Pulmonary artery endothelial cell (primary cell): Measurements from ENCODE around the gene MSI1. TPM values are rescaled to one million over a fixed set of nuclear protein-coding genes. Genes with fewer than 3 reads are reported as not detected.

Experiments used
- DNase-seq: peaks from one replicate; pipeline ENCODE4 v3.0.0-alpha.2; 2011; ENCODE audit warnings: low read depth, low spot score
- total RNA-seq: library from RNA; depleted of rRNA; stranded (reverse); fragments of >200 nt; gene quantifications from 2 replicates; pipeline ENCODE4 v1.2.3, GENCODE V29; 2014

The MSI1 gene
- total RNA-seq, 1 donor from 2014 or later: not detected

- DNase-seq: no peak
Observed at GRCh38 chr12:120324841-120325417, 44.0 kb downstream of the MSI1 start.

- DNase-seq: no peak
Observed at GRCh38 chr12:120323772-120324171, 45.2 kb downstream of the MSI1 start.

GRCh38 chr12:120321382-120322202, 47.4 kb downstream of the MSI1 start:
- DNase-seq: no peak

- peak; percentile 98 for DNase-seq
Observed at GRCh38 chr12:120317224-120318105, 51.5 kb downstream of the MSI1 start.

- no peak for DNase-seq
Observed at GRCh38 chr12:120316798-120317223, 52.2 kb downstream of the MSI1 start.

GRCh38 chr12:120314220-120314619, 54.7 kb downstream of the MSI1 start:
- DNase-seq: no peak

GRCh38 chr12:120301962-120302815, 66.8 kb downstream of the MSI1 start, which contains the start of gene SIRT4:
SIRT4 (plus strand) TSS chr12:120302321; CDS start chr12:120303562, 1,241 bp downstream.
- DNase-seq: peak; percentile 85

- DNase-seq: peak; percentile 69
Observed at GRCh38 chr12:120292661-120293531, 76.1 kb downstream of the MSI1 start, which contains the start of gene RNU4-1. RNU4-1 (minus strand) TSS chr12:120293237.

- no peak for DNase-seq
Observed at GRCh38 chr12:120292411-120292660, 76.6 kb downstream of the MSI1 start.

Other genes with a start within 250 kb of the MSI1 start
- 99.0 and 108 TPM in 2 replicates for gene GCN1, start 174.4 kb downstream of the MSI1 start, total RNA-seq
- gene RPLP0, start 168.1 kb downstream of the MSI1 start, total RNA-seq: 3,190 and 3,346 TPM in 2 replicates
- 64.1 and 64.8 TPM in 2 replicates for gene PXN, start 103.4 kb downstream of the MSI1 start, total RNA-seq
- under 0.01 TPM in 2 replicates for gene RNU4-2, start 77.3 kb downstream of the MSI1 start, total RNA-seq
- under 0.01 TPM in 1 of 2 replicates, not detected in the other for gene RNU4-1, start 75.9 kb downstream of the MSI1 start, total RNA-seq
- gene SIRT4, start 66.8 kb downstream of the MSI1 start, total RNA-seq: 1.1 and 1.4 TPM in 2 replicates
- not detected in 2 replicates for gene PLA2G1B, start 41.4 kb downstream of the MSI1 start, total RNA-seq
- gene COX6A1, start 68.9 kb upstream of the MSI1 start, total RNA-seq: 293 and 438 TPM in 2 replicates
- gene TRIAP1, start 77.2 kb upstream of the MSI1 start, total RNA-seq: 44.2 and 52.0 TPM in 2 replicates
- gene GATC, start 77.3 kb upstream of the MSI1 start, total RNA-seq: 24.7 and 28.5 TPM in 2 replicates
- 311 and 390 TPM in 2 replicates for gene SRSF9, start 100.6 kb upstream of the MSI1 start, total RNA-seq
- gene DYNLL1, start 126.9 kb upstream of the MSI1 start, total RNA-seq: 335 and 441 TPM in 2 replicates
- gene COQ5, start 160.0 kb upstream of the MSI1 start, total RNA-seq: 33.6 and 40.8 TPM in 2 replicates
- 108 and 127 TPM in 2 replicates for gene RNF10, start 165.2 kb upstream of the MSI1 start, total RNA-seq
- gene POP5, start 212.2 kb upstream of the MSI1 start, total RNA-seq: 28.5 and 48.4 TPM in 2 replicates